Tibial nerve (tissue), 3 donors: ENCODE results near the gene COA7.

Experiments used
- CTCF ChIP-seq, 5 experiments: fragments of 200-600 bp in 3 of 5; fragments of 450-650 bp in 2 of 5; sonication (generic) in 3 of 5; IDR thresholded peaks; one replicate each; pipeline ENCODE4 v1.5.1; 2016 to 2019; ENCODE audit warnings: antibody characterized with exemption in 5 of 5, mild to moderate bottlenecking in 3 of 5, moderate library complexity in 2 of 5
- POLR2A ChIP-seq, 2 donors: fragments of 450-650 bp; IDR thresholded peaks; one replicate each; pipeline ENCODE4 v1.6.1; 2017; ENCODE audit warnings: antibody characterized with exemption in 2 of 2, mild to moderate bottlenecking in 2 of 2, moderate library complexity in 2 of 2

- TF ChIP-seq POLR2A (IDR thresholded peaks at IDR 0.05), result no peak
- no peak for TF ChIP-seq CTCF (IDR thresholded peaks at IDR 0.05)
Observed at GRCh38 chr1:52680353-52680752, 17.8 kb downstream of the COA7 start.
